Keratinocyte (primary cell): ENCODE data around the gene DIPK2B.

Experiments used
- EZH2 ChIP-seq: IDR thresholded peaks from one replicate; pipeline ENCODE4 v1.6.1; 2012; ENCODE audit warnings: inconsistent platforms, mild to moderate bottlenecking, low read length, moderate library complexity
- TF ChIP-seq, protein P1 (sequence below), 3 experiments: IDR thresholded peaks in 1 of 3; conservative IDR thresholded peaks in 1 of 3; optimal IDR thresholded peaks in 1 of 3; 2 replicates in 2 of 3; 3 replicates in 1 of 3; pipeline versions ENCODE3 to v1.5.1; 2011; ENCODE audit warnings: low read length in 3 of 3, mild to moderate bottlenecking in 3 of 3, moderate library complexity in 2 of 3, control low read depth in 1 of 3, inconsistent platforms in 1 of 3; ENCODE audit not compliant: insufficient read depth in 2 of 3; ENCODE audit errors: extremely low read depth in 1 of 3

DNA sequence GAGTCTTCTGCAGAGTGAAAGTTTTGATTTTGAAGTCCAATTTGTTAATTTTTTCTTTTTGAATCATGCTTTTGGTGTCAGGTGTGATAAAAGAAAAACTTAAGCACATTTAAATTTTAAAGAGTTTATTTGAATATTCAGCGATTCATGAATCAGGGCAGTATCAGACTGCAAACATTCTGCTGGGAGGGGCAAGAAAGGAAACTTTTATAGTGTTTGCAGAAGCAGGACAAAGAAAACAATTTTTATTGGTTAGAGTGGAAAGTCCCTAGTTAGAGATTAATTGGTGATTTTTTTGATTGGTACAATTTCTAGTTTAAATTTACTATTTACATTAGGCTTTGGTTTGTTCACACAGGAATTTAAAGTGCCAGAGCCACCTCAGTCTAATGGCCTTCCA, 1.5 kb upstream of the DIPK2B start:
- TF ChIP-seq, protein P1, sequence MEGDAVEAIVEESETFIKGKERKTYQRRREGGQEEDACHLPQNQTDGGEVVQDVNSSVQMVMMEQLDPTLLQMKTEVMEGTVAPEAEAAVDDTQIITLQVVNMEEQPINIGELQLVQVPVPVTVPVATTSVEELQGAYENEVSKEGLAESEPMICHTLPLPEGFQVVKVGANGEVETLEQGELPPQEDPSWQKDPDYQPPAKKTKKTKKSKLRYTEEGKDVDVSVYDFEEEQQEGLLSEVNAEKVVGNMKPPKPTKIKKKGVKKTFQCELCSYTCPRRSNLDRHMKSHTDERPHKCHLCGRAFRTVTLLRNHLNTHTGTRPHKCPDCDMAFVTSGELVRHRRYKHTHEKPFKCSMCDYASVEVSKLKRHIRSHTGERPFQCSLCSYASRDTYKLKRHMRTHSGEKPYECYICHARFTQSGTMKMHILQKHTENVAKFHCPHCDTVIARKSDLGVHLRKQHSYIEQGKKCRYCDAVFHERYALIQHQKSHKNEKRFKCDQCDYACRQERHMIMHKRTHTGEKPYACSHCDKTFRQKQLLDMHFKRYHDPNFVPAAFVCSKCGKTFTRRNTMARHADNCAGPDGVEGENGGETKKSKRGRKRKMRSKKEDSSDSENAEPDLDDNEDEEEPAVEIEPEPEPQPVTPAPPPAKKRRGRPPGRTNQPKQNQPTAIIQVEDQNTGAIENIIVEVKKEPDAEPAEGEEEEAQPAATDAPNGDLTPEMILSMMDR (optimal IDR thresholded peaks at IDR 0.05 in 1 of 3, IDR thresholded peaks at IDR 0.05 in 1 of 3, conservative IDR thresholded peaks at IDR 0.05 in 1 of 3; ENCODE audit: extremely low read depth in 1 of 3, insufficient read depth in 2 of 3, low read length in 3 of 3): no peak
- no peak for TF ChIP-seq EZH2
